Common myeloid progenitor, CD34-positive (primary cell): Measurements from ENCODE around the gene PER2.

ENCODE experiments used
- CTCF ChIA-PET: fragments of 350-600 bp; sonication (Branson Sonifier 250); formaldehyde crosslinking; loops from one replicate; lab custom pipeline; 2021; ENCODE audit warnings: antibody characterized with exemption; lab: Charles Lee
- POLR2A ChIA-PET: fragments of 350-600 bp; sonication (Branson Sonifier 250); formaldehyde crosslinking; loops from one replicate; lab custom pipeline; 2021; ENCODE audit warnings: antibody characterized with exemption; lab: Charles Lee
- DNase-seq, 3 donors: peaks; one replicate each; pipeline versions ENCODE4 v3.0.0 to v3.0.0-alpha.2; 2013
- H3K27ac ChIP-seq, 2 experiments: 1 replicate in 1 of 2; 2 replicates in 1 of 2; pipeline ENCODE4 v1.7.0; 2013; ENCODE audit warnings: inconsistent platforms in 2 of 2, low read length in 2 of 2, mild to moderate bottlenecking in 2 of 2, low read depth in 1 of 2, moderate library complexity in 1 of 2; ENCODE audit not compliant: severe bottlenecking in 2 of 2, insufficient read depth in 1 of 2, poor library complexity in 1 of 2
- H3K27me3 ChIP-seq, 5 experiments: replicated peaks in 2 of 5; 1 replicate in 3 of 5; 2 replicates in 2 of 5; pipeline versions ENCODE4 v1.6.1 to v1.7.0; 2013; ENCODE audit warnings: low read length in 4 of 5, mild to moderate bottlenecking in 2 of 5, moderate library complexity in 2 of 5, inconsistent platforms in 1 of 5; ENCODE audit not compliant: insufficient read depth in 5 of 5, control insufficient read depth in 4 of 5
- H3K36me3 ChIP-seq, 4 experiments: 1 replicate in 2 of 4; 2 replicates in 2 of 4; pipeline versions ENCODE4 v1.6.1 to v1.7.0; 2013; ENCODE audit warnings: low read length in 3 of 4, control low read depth in 1 of 4, mild to moderate bottlenecking in 1 of 4; ENCODE audit not compliant: control insufficient read depth in 4 of 4, insufficient read depth in 4 of 4
- H3K4me1 ChIP-seq, 4 experiments: 1 replicate in 3 of 4; 2 replicates in 1 of 4; pipeline versions ENCODE4 v1.6.1 to v1.7.1; 2013; ENCODE audit warnings: low read length in 3 of 4, mild to moderate bottlenecking in 3 of 4, control low read depth in 1 of 4, inconsistent platforms in 1 of 4, moderate library complexity in 1 of 4; ENCODE audit not compliant: control insufficient read depth in 4 of 4, insufficient read depth in 4 of 4; ENCODE audit errors: control extremely low read depth in 1 of 4
- H3K4me3 ChIP-seq, 7 experiments: 1 replicate in 4 of 7; 2 replicates in 3 of 7; pipeline versions ENCODE4 v1.5.1 to v1.7.0; 2013; ENCODE audit warnings: mild to moderate bottlenecking in 7 of 7, low read length in 6 of 7, moderate library complexity in 6 of 7, inconsistent platforms in 2 of 7, low read depth in 2 of 7, control low read depth in 1 of 7; ENCODE audit not compliant: insufficient read depth in 4 of 7, control insufficient read depth in 1 of 7; ENCODE audit errors: extremely low read depth in 1 of 7
- H3K9me3 ChIP-seq, 5 experiments: 1 replicate in 4 of 5; 2 replicates in 1 of 5; pipeline versions ENCODE4 v1.6.1 to v1.7.1; 2013; ENCODE audit warnings: low read length in 4 of 5, mild to moderate bottlenecking in 2 of 5, inconsistent platforms in 1 of 5, low read depth in 1 of 5, moderate library complexity in 1 of 5; ENCODE audit not compliant: control insufficient read depth in 4 of 5, insufficient read depth in 2 of 5; ENCODE audit errors: control extremely low read depth in 1 of 5
- WGBS: methylation state at CpG from one replicate; pipeline ENCODE4 v1.1.5; 2013; ENCODE audit not compliant: insufficient coverage; 5-methylcytosine and 5-hydroxymethylcytosine counted together

Gene PER2

GRCh38 chr2:238288650-238289573, 502 bp upstream of the PER2 start:
- ChIA-PET CTCF (interaction anchor here (1.1 to 2.3 kb wide), 4 partner anchors 14 to 28 kb away, joined by 3 to 8 read pairs (median 5); no protein-coding TSS in a partner anchor), POLR2A (no interaction called here)
- WGBS: under 1% methylated on average over 101 of the region's 108 CpGs
- Histone ChIP-seq H3K27ac (peak overlapping the region; percentile 75 to 90), H3K36me3 (no peaks in the 10 kb centered on the region), H3K4me3 (peak overlapping the region; percentile 69 to 92 (median 82)), H3K4me1 (peaks cover 0 to 31% (median 25%) of the 10 kb centered on the region in 4 experiments), H3K9me3 (no peaks in the 10 kb centered on the region), H3K27me3 (no peaks in the 10 kb centered on the region)
- peak; percentile 99 to 100 (median 100) for DNase-seq

- peaks cover 0 to 3% (median 0%) of the 10 kb centered on the region in 4 experiments for H3K36me3 ChIP-seq
- peaks cover 0 to 40% (median 33%) of the 10 kb centered on the region in 4 experiments for H3K4me1 ChIP-seq
- H3K9me3 ChIP-seq: no peaks in the 10 kb centered on the region
- DNase-seq: peak in 2 of 3 donors; percentile 15 to 16
- H3K27ac ChIP-seq: peak overlapping the region; percentile 30 to 90
- peak overlapping the region in 5 of 7 experiments; percentile 71 to 92 (median 86) for H3K4me3 ChIP-seq
- no peaks in the 10 kb centered on the region for H3K27me3 ChIP-seq
- ChIA-PET CTCF (interaction anchor here (0.8 to 2.3 kb wide), 4 partner anchors 11 to 23 kb away, joined by 3 to 8 read pairs (median 3); no protein-coding TSS in a partner anchor), POLR2A (no interaction called here)
- WGBS: 90% methylated on average over 5 of the region's 11 CpGs
Measured at GRCh38 chr2:238286987-238287736, 1.2 kb downstream of the PER2 start.

GRCh38 chr2:238286551-238286950, 1.9 kb downstream of the PER2 start:
- 93% methylated on average over 7 of the region's 7 CpGs for WGBS
- ChIA-PET CTCF (interaction anchor here (0.8 to 1.7 kb wide), 4 partner anchors 10 to 25 kb away, joined by 3 to 4 read pairs (median 3); no protein-coding TSS in a partner anchor), POLR2A (no interaction called here)
- Histone ChIP-seq H3K9me3 (no peaks in the 10 kb centered on the region), H3K4me1 (peaks cover 0 to 41% (median 34%) of the 10 kb centered on the region in 4 experiments), H3K27me3 (no peaks in the 10 kb centered on the region), H3K36me3 (peaks cover 0 to 3% (median 0%) of the 10 kb centered on the region in 4 experiments), H3K4me3 (no peak overlapping the region), H3K27ac (no peak overlapping the region)
- DNase-seq: peak in 2 of 3 donors; percentile 62 to 67

- DNase-seq: no peak
- Histone ChIP-seq H3K9me3 (no peaks in the 10 kb centered on the region), H3K4me1 (peaks cover 0 to 44% (median 34%) of the 10 kb centered on the region in 4 experiments), H3K27ac (no peak overlapping the region), H3K36me3 (peaks cover 0 to 3% (median 0%) of the 10 kb centered on the region in 4 experiments), H3K4me3 (no peak overlapping the region), H3K27me3 (no peaks in the 10 kb centered on the region)
- 95% methylated on average over 7 of the region's 7 CpGs for WGBS
- CTCF ChIA-PET: interaction anchor here (1.2 to 1.7 kb wide), 4 partner anchors 12 to 25 kb away, joined by 3 to 4 read pairs (median 3); no protein-coding TSS in a partner anchor
- POLR2A ChIA-PET: no interaction called here
Measured at GRCh38 chr2:238286095-238286494, 2.3 kb downstream of the PER2 start.

GRCh38 chr2:238285653-238286082, 2.7 kb downstream of the PER2 start:
- no peak overlapping the region for H3K4me3 ChIP-seq
- H3K9me3 ChIP-seq: no peaks in the 10 kb centered on the region
- CTCF ChIA-PET: interaction anchor here (1.2 to 1.7 kb wide), 4 partner anchors 12 to 24 kb away, joined by 3 to 6 read pairs (median 4); no protein-coding TSS in a partner anchor
- POLR2A ChIA-PET: no interaction called here
- no peaks in the 10 kb centered on the region for H3K27me3 ChIP-seq
- peaks cover 0 to 3% (median 0%) of the 10 kb centered on the region in 4 experiments for H3K36me3 ChIP-seq
- H3K27ac ChIP-seq: no peak overlapping the region
- no peak for DNase-seq
- 93% methylated on average over 6 of the region's 7 CpGs for WGBS
- H3K4me1 ChIP-seq: peaks cover 0 to 44% (median 34%) of the 10 kb centered on the region in 4 experiments

- over 99% methylated on average over 9 of the region's 11 CpGs for WGBS
Measured at GRCh38 chr2:238284802-238285515, 3.5 kb downstream of the PER2 start.

More at GRCh38 chr2:238284802-238285515, 3.5 kb downstream of the PER2 start:
- POLR2A ChIA-PET: interaction anchor here (0.6 to 0.7 kb wide), 2 partner anchors 12 to 291 kb away, joined by 3 to 4 read pairs; no protein-coding TSS in a partner anchor
- Histone ChIP-seq H3K27me3 (no peaks in the 10 kb centered on the region), H3K36me3 (peaks cover 0 to 3% (median 0%) of the 10 kb centered on the region in 4 experiments), H3K4me1 (peaks cover 0 to 43% (median 33%) of the 10 kb centered on the region in 4 experiments), H3K27ac (no peak overlapping the region), H3K4me3 (no peak overlapping the region), H3K9me3 (no peaks in the 10 kb centered on the region)
- CTCF ChIA-PET: interaction anchor here (1.2 to 1.7 kb wide), 4 partner anchors 11 to 23 kb away, joined by 3 to 6 read pairs (median 4); no protein-coding TSS in a partner anchor
- no peak for DNase-seq
